PFSK-1 (cell line): ENCODE results near the gene PADI4.

ENCODE experiments used
- REST ChIP-seq, 2 experiments: IDR thresholded peaks; 2 replicates each; pipeline versions ENCODE4 v1.6.1 to v1.8.0; 2011 to 2012; ENCODE audit warnings: low read depth in 2 of 2, low read length in 2 of 2, control low read depth in 1 of 2, inconsistent platforms in 1 of 2, mild to moderate bottlenecking in 1 of 2, moderate library complexity in 1 of 2; ENCODE audit not compliant: insufficient read depth in 1 of 2
- TAF1 ChIP-seq: IDR thresholded peaks from 2 replicates; pipeline ENCODE4 v1.6.1; 2012; ENCODE audit warnings: low read length, control low read depth, borderline replicate concordance; ENCODE audit not compliant: insufficient read depth

DNA sequence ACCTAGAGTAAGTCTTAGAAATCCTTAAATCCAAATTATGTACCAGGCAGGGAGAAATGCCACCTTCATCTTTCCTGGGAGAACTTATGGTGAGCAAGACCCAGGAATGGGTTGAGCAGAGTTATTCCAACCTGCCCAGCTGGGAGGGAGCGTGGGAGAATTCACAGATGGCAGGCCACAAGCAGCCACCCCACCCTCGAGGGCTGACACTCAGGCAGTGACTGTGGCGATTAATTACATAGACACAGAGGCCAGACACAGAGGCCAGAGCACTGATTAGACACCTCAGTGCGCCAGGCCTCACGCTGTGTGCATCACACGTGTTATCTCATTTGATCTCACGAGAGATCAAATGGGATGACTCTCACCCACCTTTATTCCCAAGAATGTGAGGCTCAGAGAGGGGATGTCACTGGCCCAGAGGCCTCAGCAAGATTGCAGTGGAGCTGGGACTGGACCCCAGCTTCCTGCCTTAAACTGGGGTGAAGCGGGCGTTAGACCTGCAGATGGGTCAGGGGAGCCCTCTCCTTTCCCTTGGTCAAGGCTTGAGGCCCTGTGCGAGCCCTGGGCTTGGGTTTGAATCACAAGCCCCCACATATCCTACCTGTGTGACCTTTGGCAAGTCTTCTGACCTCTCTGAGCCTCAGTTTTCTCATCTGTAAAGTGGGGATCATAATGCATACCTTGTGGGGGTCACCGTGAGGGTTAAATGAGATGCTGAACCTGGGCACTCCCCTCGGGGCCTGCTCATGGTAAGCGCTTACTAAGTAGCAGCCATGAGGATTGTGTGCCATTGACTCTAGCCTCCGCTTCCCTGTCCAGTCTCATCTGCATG, 28.8 kb upstream of the PADI4 start:
- TF ChIP-seq REST (IDR thresholded peaks at IDR 0.05; ENCODE audit: insufficient read depth in 1 of 2, low read depth in 2 of 2, low read length in 2 of 2): no peak
- TF ChIP-seq TAF1: no peak
